GM23338 (cell line): ENCODE measurements around the gene ARHGAP9.

Source experiments
- CTCF ChIP-seq, 2 experiments: fragments of 200-600 bp in 1 of 2; sonication (generic) in 1 of 2; conservative IDR thresholded peaks; 2 replicates each; pipeline versions ENCODE4 v1.5.1 to v1.6.1; 2016 to 2017; ENCODE audit warnings: antibody characterized with exemption in 2 of 2, low read depth in 2 of 2, mild to moderate bottlenecking in 2 of 2, moderate library complexity in 1 of 2
- JUNB ChIP-seq: IDR thresholded peaks from one replicate; pipeline ENCODE4 v1.6.1; 2016; ENCODE audit warnings: antibody characterized with exemption; ENCODE audit not compliant: unreplicated experiment
- POLR2AphosphoS5 ChIP-seq: IDR thresholded peaks from 2 replicates; pipeline ENCODE4 v1.6.1; 2016; ENCODE audit warnings: antibody characterized with exemption, low read depth
- REST ChIP-seq: IDR thresholded peaks from one replicate; pipeline ENCODE4 v1.6.1; 2018; ENCODE audit warnings: antibody characterized with exemption; ENCODE audit not compliant: unreplicated experiment

- TF ChIP-seq POLR2AphosphoS5 (no peak), JUNB (no peak), CTCF (conservative IDR thresholded peaks at IDR 0.05; ENCODE audit: low read depth in 2 of 2) (no peak), REST (no peak)
These were observed 5.2 kb downstream of the ARHGAP9 start for GRCh38 chr12:57474430-57474829.
